Mesenchymal stem cell (in vitro differentiated cells and primary cell): ENCODE measurements around the gene CNGB1.
A peak's percentile ranks its signal among the peaks of the same experiment; 100 is the strongest.

Experiments used
- DNase-seq: peaks from one replicate; pipeline ENCODE4 v3.0.0-alpha.2; 2013
- H2AFZ ChIP-seq: one replicate; pipeline ENCODE4 v1.6.1; 2013; ENCODE audit warnings: low read depth, mild to moderate bottlenecking, control low read depth, inconsistent platforms, low read length, moderate library complexity
- H2AK5ac ChIP-seq: 2 replicates; pipeline ENCODE4 v1.6.1; 2013; ENCODE audit warnings: low read length, moderate library complexity, mild to moderate bottlenecking, inconsistent platforms; ENCODE audit not compliant: severe bottlenecking
- H2BK120ac ChIP-seq: one replicate; pipeline ENCODE4 v1.6.1; 2013; ENCODE audit warnings: low read depth, mild to moderate bottlenecking, inconsistent platforms, low read length, moderate library complexity
- H2BK12ac ChIP-seq, 2 experiments: one replicate each; pipeline ENCODE4 v1.6.1; 2013; ENCODE audit warnings: inconsistent platforms in 2 of 2, low read length in 2 of 2, mild to moderate bottlenecking in 2 of 2, moderate library complexity in 2 of 2, control low read depth in 1 of 2
- H2BK15ac ChIP-seq: one replicate; pipeline ENCODE4 v1.6.1; 2013; ENCODE audit warnings: mild to moderate bottlenecking, low read depth, inconsistent platforms; ENCODE audit not compliant: poor library complexity, severe bottlenecking
- H2BK5ac ChIP-seq: 2 replicates; pipeline ENCODE4 v1.6.1; 2013; ENCODE audit warnings: low read depth, mild to moderate bottlenecking, low read length, control low read depth, inconsistent platforms; ENCODE audit not compliant: poor library complexity, severe bottlenecking
- H3K14ac ChIP-seq, 2 experiments: one replicate each; pipeline ENCODE4 v1.6.1; 2013; ENCODE audit warnings: inconsistent platforms in 2 of 2, low read length in 2 of 2, control low read depth in 1 of 2, mild to moderate bottlenecking in 1 of 2, moderate library complexity in 1 of 2
- H3K18ac ChIP-seq, 2 experiments: one replicate each; pipeline ENCODE4 v1.6.1; 2013; ENCODE audit warnings: inconsistent platforms in 2 of 2, low read length in 2 of 2, control low read depth in 1 of 2, low read depth in 1 of 2, mild to moderate bottlenecking in 1 of 2
- H3K23ac ChIP-seq, 2 experiments: one replicate each; pipeline ENCODE4 v1.6.1; 2013; ENCODE audit warnings: inconsistent platforms in 2 of 2, low read length in 2 of 2, mild to moderate bottlenecking in 2 of 2, moderate library complexity in 2 of 2, control low read depth in 1 of 2
- H3K27ac ChIP-seq: 2 replicates; pipeline ENCODE4 v1.5.1; 2013; ENCODE audit warnings: mild to moderate bottlenecking, moderate library complexity, low read length, control low read depth, inconsistent platforms; ENCODE audit not compliant: poor library complexity, severe bottlenecking
- H3K27me3 ChIP-seq, 2 experiments: 2 replicates each; pipeline versions ENCODE4 v1.6.1 to v1.7.0; 2013; ENCODE audit warnings: low read length in 2 of 2, mild to moderate bottlenecking in 2 of 2, moderate library complexity in 2 of 2, control low read depth in 1 of 2, inconsistent platforms in 1 of 2; ENCODE audit not compliant: control insufficient read depth in 1 of 2, insufficient read depth in 1 of 2
- H3K36me3 ChIP-seq, 2 experiments: 2 replicates each; pipeline versions ENCODE4 v1.6.1 to v1.7.0; 2013; ENCODE audit warnings: low read length in 2 of 2, control low read depth in 1 of 2, inconsistent platforms in 1 of 2, low read depth in 1 of 2, mild to moderate bottlenecking in 1 of 2; ENCODE audit not compliant: insufficient read depth in 2 of 2, control insufficient read depth in 1 of 2
- H3K4ac ChIP-seq, 2 experiments: one replicate each; pipeline ENCODE4 v1.6.1; 2013; ENCODE audit warnings: inconsistent platforms in 2 of 2, low read length in 2 of 2, mild to moderate bottlenecking in 2 of 2, moderate library complexity in 2 of 2, control low read depth in 1 of 2, low read depth in 1 of 2
- H3K4me1 ChIP-seq: 2 replicates; pipeline ENCODE4 v1.6.1; 2013; ENCODE audit warnings: low read depth, low read length, control low read depth; ENCODE audit not compliant: control insufficient read depth, insufficient read depth
- H3K4me2 ChIP-seq: 2 replicates; pipeline ENCODE4 v1.6.1; 2013; ENCODE audit warnings: low read length, mild to moderate bottlenecking, inconsistent platforms; ENCODE audit not compliant: poor library complexity, severe bottlenecking
- H3K4me3 ChIP-seq, 2 experiments: 2 replicates each; pipeline versions ENCODE4 v1.5.1 to v1.7.0; 2013; ENCODE audit warnings: low read length in 2 of 2, mild to moderate bottlenecking in 2 of 2, control low read depth in 1 of 2, low read depth in 1 of 2; ENCODE audit not compliant: insufficient read depth in 1 of 2
- H3K79me1 ChIP-seq: replicated peaks from 2 replicates; pipeline ENCODE4 v1.6.1; 2013; ENCODE audit warnings: mild to moderate bottlenecking, control low read depth, low read length, inconsistent platforms; ENCODE audit not compliant: poor library complexity, severe bottlenecking
- H3K9ac ChIP-seq: 2 replicates; pipeline ENCODE4 v1.7.0; 2013; ENCODE audit warnings: mild to moderate bottlenecking, low read length, moderate library complexity
- H3K9me3 ChIP-seq: 2 replicates; pipeline ENCODE4 v1.7.0; 2013; ENCODE audit warnings: mild to moderate bottlenecking, low read length; ENCODE audit not compliant: control insufficient read depth
- H4K8ac ChIP-seq: one replicate; pipeline ENCODE4 v1.6.1; 2013; ENCODE audit warnings: inconsistent platforms, mild to moderate bottlenecking, low read length, moderate library complexity
- H4K91ac ChIP-seq: one replicate; pipeline ENCODE4 v1.6.1; 2013; ENCODE audit warnings: mild to moderate bottlenecking, low read length, inconsistent platforms
- WGBS: methylation state at CpG from one replicate; pipeline ENCODE4 v1.1.7; 2013; ENCODE audit warnings: mixed read lengths; 5-methylcytosine and 5-hydroxymethylcytosine counted together

The CNGB1 gene

GRCh38 chr16:57938936-57939871 is 31.7 kb downstream of the CNGB1 start:
- Histone ChIP-seq H3K9me3 (no peaks in the 10 kb centered on the region), H3K18ac (no peak overlapping the region), H3K4me2 (no peak overlapping the region), H3K36me3 (no peaks in the 10 kb centered on the region), H3K9ac (no peak overlapping the region), H2BK120ac (no peak overlapping the region), H2BK12ac (no peak overlapping the region), H3K14ac (peak overlapping the region in 1 of 2 experiments; percentile 13), H3K23ac (no peak overlapping the region), H4K8ac (no peak overlapping the region), H3K4ac (no peak overlapping the region), H2BK15ac (no peak overlapping the region), H3K4me3 (no peak overlapping the region), H2AK5ac (no peak overlapping the region), H3K27me3 (peaks cover 25 to 67% of the 10 kb centered on the region in 2 experiments), H3K79me1 (no peaks in the 10 kb centered on the region), H3K27ac (no peak overlapping the region), H4K91ac (no peak overlapping the region), H2BK5ac (no peak overlapping the region), H2AFZ (no peak overlapping the region), H3K4me1 (no peaks in the 10 kb centered on the region)
- no peak for DNase-seq
- 84% methylated on average over 12 of the region's 13 CpGs for WGBS

- Histone ChIP-seq H2AK5ac (no peak overlapping the region), H2BK5ac (no peak overlapping the region), H3K4me1 (no peaks in the 10 kb centered on the region), H4K91ac (no peak overlapping the region), H3K27ac (no peak overlapping the region), H3K79me1 (no peaks in the 10 kb centered on the region), H3K36me3 (no peaks in the 10 kb centered on the region), H3K4ac (no peak overlapping the region), H2AFZ (no peak overlapping the region), H4K8ac (no peak overlapping the region), H3K14ac (no peak overlapping the region), H3K4me3 (no peak overlapping the region), H3K18ac (no peak overlapping the region), H2BK120ac (no peak overlapping the region), H3K9ac (no peak overlapping the region), H3K23ac (no peak overlapping the region), H2BK15ac (no peak overlapping the region), H3K9me3 (no peaks in the 10 kb centered on the region), H3K27me3 (peaks cover 25 to 64% of the 10 kb centered on the region in 2 experiments), H2BK12ac (no peak overlapping the region), H3K4me2 (no peak overlapping the region)
- WGBS, result 95% methylated on average over 6 of the region's 6 CpGs
- no peak for DNase-seq
These were observed 32.4 kb downstream of the CNGB1 start for GRCh38 chr16:57938484-57938883.

- Histone ChIP-seq H3K79me1 (no peaks in the 10 kb centered on the region), H3K4me3 (no peak overlapping the region), H3K14ac (no peak overlapping the region), H4K8ac (no peak overlapping the region), H3K27ac (no peak overlapping the region), H3K4me2 (no peak overlapping the region), H3K4me1 (no peaks in the 10 kb centered on the region), H3K9me3 (no peaks in the 10 kb centered on the region), H3K27me3 (peaks cover 25 to 62% of the 10 kb centered on the region in 2 experiments), H2BK5ac (no peak overlapping the region), H3K36me3 (no peaks in the 10 kb centered on the region), H2BK12ac (no peak overlapping the region), H2BK120ac (no peak overlapping the region), H4K91ac (no peak overlapping the region), H2BK15ac (no peak overlapping the region), H3K9ac (no peak overlapping the region), H2AFZ (no peak overlapping the region), H3K4ac (no peak overlapping the region), H3K23ac (no peak overlapping the region), H2AK5ac (no peak overlapping the region), H3K18ac (no peak overlapping the region)
- 95% methylated on average over 4 of the region's 4 CpGs for WGBS
- DNase-seq, result no peak
These were observed 33.1 kb downstream of the CNGB1 start for GRCh38 chr16:57937861-57938260.

GRCh38 chr16:57935904-57936303 is 35.0 kb downstream of the CNGB1 start:
- H3K4me3 ChIP-seq, result no peak overlapping the region
- no peak overlapping the region for H2AFZ ChIP-seq
- no peaks in the 10 kb centered on the region for H3K4me1 ChIP-seq
- no peak overlapping the region for H4K91ac ChIP-seq
- H2BK5ac ChIP-seq, result no peak overlapping the region
- no peak overlapping the region for H4K8ac ChIP-seq
- H3K27ac ChIP-seq, result no peak overlapping the region
- no peak overlapping the region for H3K23ac ChIP-seq
- no peak overlapping the region for H3K14ac ChIP-seq
- no peaks in the 10 kb centered on the region for H3K79me1 ChIP-seq
- no peaks in the 10 kb centered on the region for H3K9me3 ChIP-seq
- no peak overlapping the region for H2BK15ac ChIP-seq
- 16% methylated on average over 4 of the region's 4 CpGs for WGBS
- H3K36me3 ChIP-seq, result no peaks in the 10 kb centered on the region
- H2BK12ac ChIP-seq, result no peak overlapping the region
- DNase-seq, result no peak
- no peak overlapping the region for H3K9ac ChIP-seq
- no peak overlapping the region for H2BK120ac ChIP-seq
- no peak overlapping the region for H2AK5ac ChIP-seq
- H3K4ac ChIP-seq, result no peak overlapping the region
- H3K18ac ChIP-seq, result no peak overlapping the region
- H3K27me3 ChIP-seq, result peaks cover 25 to 51% of the 10 kb centered on the region in 2 experiments
- no peak overlapping the region for H3K4me2 ChIP-seq
